HepG2 (cell line): ENCODE measurements around the gene TCFL5. TPM values are rescaled to one million over a fixed set of nuclear protein-coding genes. Genes with fewer than 3 reads are reported as not detected.

Experiments
- DNMT1 ChIP-seq: sonication (generic); formaldehyde crosslinking; IDR thresholded peaks from 2 replicates; pipeline ENCODE4 v1.5.1; 2020; ENCODE audit warnings: mild to moderate bottlenecking, missing genetic modification reagents
- FOSL1 ChIP-seq: sonication (generic); formaldehyde crosslinking; IDR thresholded peaks from 2 replicates; pipeline ENCODE4 v1.9.0; 2021; ENCODE audit warnings: missing genetic modification reagents, borderline replicate concordance
- GABPA ChIP-seq, 2 experiments: IDR thresholded peaks; 2 replicates each; pipeline ENCODE4 v1.6.1; 2011 to 2016; ENCODE audit warnings: low read depth in 2 of 2, low read length in 1 of 2, missing biosample characterization in 1 of 2, missing genetic modification characterization in 1 of 2
- HDAC6 ChIP-seq: fragments of 200-600 bp; sonication (generic); IDR thresholded peaks from 2 replicates; pipeline ENCODE4 v1.7.0; 2017; ENCODE audit warnings: mild to moderate bottlenecking, antibody characterized with exemption, low read length, low read depth
- HMGA1 ChIP-seq: sonication (generic); formaldehyde crosslinking; conservative IDR thresholded peaks from 2 replicates; pipeline ENCODE4 v1.4.0; 2020; ENCODE audit warnings: missing genetic modification reagents
- HNRNPK ChIP-seq: fragments of 200-400 bp; formaldehyde crosslinking; IDR thresholded peaks from 2 replicates; pipeline ENCODE4 v1.6.1; 2018; ENCODE audit warnings: low read length, low read depth, moderate library complexity, mild to moderate bottlenecking; ENCODE audit not compliant: poor library complexity, severe bottlenecking
- JUN ChIP-seq: sonication (generic); formaldehyde crosslinking; IDR thresholded peaks from 2 replicates; pipeline ENCODE4 v1.4.0; 2020; ENCODE audit warnings: mild to moderate bottlenecking, missing genetic modification reagents
- NR2F2 ChIP-seq: IDR thresholded peaks from 2 replicates; pipeline ENCODE4 v1.6.1; 2012; ENCODE audit warnings: low read depth, inconsistent platforms, borderline replicate concordance
- ONECUT2 ChIP-seq: sonication (generic); formaldehyde crosslinking; IDR thresholded peaks from 2 replicates; pipeline ENCODE4 v1.4.0; 2020; ENCODE audit warnings: missing genetic modification reagents
- RBAK ChIP-seq: sonication (generic); formaldehyde crosslinking; IDR thresholded peaks from 2 replicates; pipeline ENCODE4 v1.5.1; 2020; ENCODE audit warnings: mild to moderate bottlenecking, missing genetic modification reagents
- SP5 ChIP-seq: IDR thresholded peaks from 2 replicates; pipeline ENCODE4 v1.6.1; 2016; ENCODE audit warnings: low read depth, borderline replicate concordance
- TRIM24 ChIP-seq: sonication (generic); formaldehyde crosslinking; IDR thresholded peaks from 2 replicates; pipeline ENCODE4 v1.8.0; 2022; ENCODE audit warnings: mild to moderate bottlenecking, missing genetic modification reagents
- TSC22D2 ChIP-seq: sonication (generic); formaldehyde crosslinking; IDR thresholded peaks from 2 replicates; pipeline ENCODE4 v1.5.1; 2020; ENCODE audit warnings: missing genetic modification reagents, mild to moderate bottlenecking, borderline replicate concordance
- ZBTB21 ChIP-seq: sonication (generic); formaldehyde crosslinking; IDR thresholded peaks from 2 replicates; pipeline ENCODE4 v1.4.0; 2020; ENCODE audit warnings: missing genetic modification reagents
- ZBTB3 ChIP-seq: sonication (generic); formaldehyde crosslinking; IDR thresholded peaks from 2 replicates; pipeline ENCODE4 v1.4.0; 2020; ENCODE audit warnings: low read depth, mild to moderate bottlenecking, moderate library complexity, missing genetic modification reagents, borderline replicate concordance
- ZFY ChIP-seq: sonication (generic); formaldehyde crosslinking; IDR thresholded peaks from 2 replicates; pipeline ENCODE4 v1.4.0; 2020; ENCODE audit warnings: missing genetic modification reagents
- ZNF598 ChIP-seq: sonication (generic); formaldehyde crosslinking; IDR thresholded peaks from 2 replicates; pipeline ENCODE4 v1.5.1; 2020; ENCODE audit warnings: mild to moderate bottlenecking, missing genetic modification reagents, borderline replicate concordance
- ZNF672 ChIP-seq: sonication (generic); formaldehyde crosslinking; IDR thresholded peaks from 2 replicates; pipeline ENCODE4 v1.8.1; 2022; ENCODE audit warnings: missing genetic modification reagents
- ZNF720 ChIP-seq: sonication (generic); formaldehyde crosslinking; IDR thresholded peaks from 2 replicates; pipeline ENCODE4 v1.4.0; 2020; ENCODE audit warnings: missing genetic modification reagents
- ZNF724P ChIP-seq: sonication (generic); formaldehyde crosslinking; IDR thresholded peaks from 2 replicates; pipeline ENCODE4 v1.8.0; 2022; ENCODE audit warnings: missing genetic modification reagents, borderline replicate concordance
- polyA plus RNA-seq, 8 experiments: library from polyadenylated mRNA; depleted of rRNA in 3 of 8; stranded (reverse) in 7 of 8; unstranded in 1 of 8; fragments of >200 nt; fragmentation: Illumina TruSeq in 4 of 8; extraction: Trizol in 4 of 8; gene quantifications; 2 replicates each; pipeline versions ENCODE4 v1.2.1 to v1.2.3, GENCODE V29; 2011 to 2016; ENCODE audit warnings: low read depth in 4 of 8, missing spikeins in 1 of 8, mixed read lengths in 1 of 8; ENCODE audit not compliant: insufficient read depth in 1 of 8
- total RNA-seq, 5 experiments: library from RNA; depleted of rRNA; stranded (reverse); fragments of >200 nt; fragmentation: Illumina TruSeq; extraction: Trizol; gene quantifications; 2 replicates each; pipeline ENCODE4 v1.2.3, GENCODE V29; 2016; ENCODE audit warnings: low read depth in 1 of 5
- TF ChIP-seq, protein P1 (sequence below): sonication (generic); formaldehyde crosslinking; IDR thresholded peaks from 2 replicates; pipeline ENCODE4 v1.4.0; 2020; ENCODE audit warnings: mild to moderate bottlenecking, missing genetic modification reagents, borderline replicate concordance
- TF ChIP-seq, protein P2 (sequence below): sonication (generic); formaldehyde crosslinking; IDR thresholded peaks from 2 replicates; pipeline ENCODE4 v1.5.0; 2020; ENCODE audit warnings: mild to moderate bottlenecking, missing genetic modification reagents, borderline replicate concordance
- TF ChIP-seq, protein P3 (sequence below): sonication (generic); formaldehyde crosslinking; IDR thresholded peaks from 2 replicates; pipeline ENCODE4 v1.4.0; 2020; ENCODE audit warnings: mild to moderate bottlenecking, low read depth, missing genetic modification reagents

TCFL5 gene
- total and polyA plus RNA-seq, 2 of the 13 experiments (the other 11 are each of a cell fraction or from before 2014, with no cell fraction given): 14.8 to 20.0 TPM

DNA sequence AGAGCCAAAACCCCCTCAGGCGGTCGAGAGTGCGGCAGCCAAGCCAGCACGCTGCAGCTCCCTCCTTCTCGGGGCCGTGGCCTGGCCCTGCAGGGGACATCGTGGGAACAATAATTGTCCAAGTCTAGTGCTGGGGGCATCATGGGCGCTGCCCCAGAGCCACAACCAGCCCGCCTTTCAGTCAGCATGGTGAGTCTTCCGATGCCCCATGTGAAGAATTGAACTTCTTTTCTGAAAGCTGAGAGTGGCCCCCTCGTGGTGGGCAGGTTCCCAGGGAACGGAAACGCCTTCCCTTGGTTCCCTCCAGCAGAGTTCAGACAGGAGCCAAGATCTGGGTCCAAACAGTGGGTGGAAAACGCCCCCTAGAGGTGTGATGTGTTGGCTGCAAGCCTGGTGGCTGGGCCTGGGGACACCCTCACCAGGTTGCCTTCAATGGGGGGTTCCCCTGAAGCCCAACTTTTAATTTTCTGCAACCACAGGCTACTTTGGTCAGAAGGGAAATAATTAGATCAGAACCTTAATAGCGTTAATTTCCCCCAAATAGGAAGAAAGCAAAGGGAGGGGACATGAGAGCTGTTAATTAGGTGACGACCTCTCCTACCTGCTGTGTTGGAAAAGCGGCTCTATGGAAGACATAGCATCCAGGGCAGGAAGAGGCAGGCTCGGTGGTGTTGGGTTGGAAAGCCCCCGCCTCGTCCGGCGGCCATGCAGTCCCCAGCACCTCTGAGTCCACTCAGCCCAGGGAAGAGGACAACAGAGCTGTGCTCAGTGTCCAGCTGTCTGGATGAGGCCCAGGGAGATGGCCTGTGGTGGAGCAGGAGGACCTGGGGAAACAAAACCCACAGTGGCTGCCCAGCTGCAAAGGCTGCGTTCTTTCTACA, 70.1 kb downstream of the TCFL5 start (continued):
- TF ChIP-seq ZBTB21 (CRISPR knock-in tag): 0 out of 2 replicates have a peak, but pooled peaks have one; percentile 15
- TF ChIP-seq, protein P1, sequence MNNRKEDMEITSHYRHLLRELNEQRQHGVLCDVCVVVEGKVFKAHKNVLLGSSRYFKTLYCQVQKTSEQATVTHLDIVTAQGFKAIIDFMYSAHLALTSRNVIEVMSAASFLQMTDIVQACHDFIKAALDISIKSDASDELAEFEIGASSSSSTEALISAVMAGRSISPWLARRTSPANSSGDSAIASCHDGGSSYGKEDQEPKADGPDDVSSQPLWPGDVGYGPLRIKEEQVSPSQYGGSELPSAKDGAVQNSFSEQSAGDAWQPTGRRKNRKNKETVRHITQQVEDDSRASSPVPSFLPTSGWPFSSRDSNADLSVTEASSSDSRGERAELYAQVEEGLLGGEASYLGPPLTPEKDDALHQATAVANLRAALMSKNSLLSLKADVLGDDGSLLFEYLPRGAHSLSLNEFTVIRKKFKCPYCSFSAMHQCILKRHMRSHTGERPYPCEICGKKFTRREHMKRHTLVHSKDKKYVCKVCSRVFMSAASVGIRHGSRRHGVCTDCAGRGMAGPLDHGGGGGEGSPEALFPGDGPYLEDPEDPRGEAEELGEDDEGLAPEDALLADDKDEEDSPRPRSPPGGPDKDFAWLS: no peak
- peak; percentile 99; the same call in 1 of the 2 replicates for TF ChIP-seq ZNF598 (CRISPR knock-in tag)
- no peak for TF ChIP-seq ONECUT2 (CRISPR knock-in tag)
- peak; percentile 77; the same call in 1 of the 2 replicates for TF ChIP-seq DNMT1 (CRISPR knock-in tag)
- peak; percentile 30; the same call in 1 of the 2 replicates for TF ChIP-seq NR2F2
- no peak for TF ChIP-seq ZBTB3 (CRISPR knock-in tag)
- no peak for TF ChIP-seq TRIM24
- no peak for TF ChIP-seq JUN (CRISPR knock-in tag)
- TF ChIP-seq HMGA1 (CRISPR knock-in tag): no peak
- TF ChIP-seq, protein P2, sequence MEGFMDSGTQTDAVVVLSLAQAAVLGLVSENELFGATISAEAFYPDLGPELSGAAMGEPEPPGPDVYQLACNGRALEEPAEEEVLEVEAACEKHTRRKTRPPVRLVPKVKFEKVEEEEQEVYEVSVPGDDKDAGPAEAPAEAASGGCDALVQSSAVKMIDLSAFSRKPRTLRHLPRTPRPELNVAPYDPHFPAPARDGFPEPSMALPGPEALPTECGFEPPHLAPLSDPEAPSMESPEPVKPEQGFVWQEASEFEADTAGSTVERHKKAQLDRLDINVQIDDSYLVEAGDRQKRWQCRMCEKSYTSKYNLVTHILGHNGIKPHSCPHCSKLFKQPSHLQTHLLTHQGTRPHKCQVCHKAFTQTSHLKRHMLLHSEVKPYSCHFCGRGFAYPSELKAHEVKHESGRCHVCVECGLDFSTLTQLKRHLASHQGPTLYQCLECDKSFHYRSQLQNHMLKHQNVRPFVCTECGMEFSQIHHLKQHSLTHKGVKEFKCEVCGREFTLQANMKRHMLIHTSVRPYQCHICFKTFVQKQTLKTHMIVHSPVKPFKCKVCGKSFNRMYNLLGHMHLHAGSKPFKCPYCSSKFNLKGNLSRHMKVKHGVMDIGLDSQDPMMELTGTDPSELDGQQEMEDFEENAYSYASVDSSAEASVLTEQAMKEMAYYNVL (CRISPR knock-in tag): peak; percentile 69; the same call in 1 of the 2 replicates
- peak; percentile 60 for TF ChIP-seq ZFY (CRISPR knock-in tag)
- peak; percentile 14; the same call in 1 of the 2 replicates for TF ChIP-seq ZNF724P (CRISPR knock-in tag)
- TF ChIP-seq SP5 (CRISPR knock-in tag): peak; percentile 77; the same call in 1 of the 2 replicates
- TF ChIP-seq TSC22D2 (CRISPR knock-in tag): peak; percentile 52; the same call in 1 of the 2 replicates
- no peak for TF ChIP-seq FOSL1 (CRISPR knock-in tag)
- no peak for TF ChIP-seq HDAC6
- TF ChIP-seq RBAK: peak; percentile 41; the same call in 1 of the 2 replicates
- TF ChIP-seq, protein P3, sequence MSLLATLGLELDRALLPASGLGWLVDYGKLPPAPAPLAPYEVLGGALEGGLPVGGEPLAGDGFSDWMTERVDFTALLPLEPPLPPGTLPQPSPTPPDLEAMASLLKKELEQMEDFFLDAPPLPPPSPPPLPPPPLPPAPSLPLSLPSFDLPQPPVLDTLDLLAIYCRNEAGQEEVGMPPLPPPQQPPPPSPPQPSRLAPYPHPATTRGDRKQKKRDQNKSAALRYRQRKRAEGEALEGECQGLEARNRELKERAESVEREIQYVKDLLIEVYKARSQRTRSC: no peak
- TF ChIP-seq GABPA (IDR thresholded peaks at IDR 0.05; ENCODE audit: low read depth, low read length): no peak
- peak; percentile 74 for TF ChIP-seq GABPA (CRISPR knock-in tag; IDR thresholded peaks at IDR 0.05; ENCODE audit: low read depth)
- no peak for TF ChIP-seq ZNF720 (CRISPR knock-in tag)
- TF ChIP-seq ZNF672 (CRISPR knock-in tag): no peak
- no peak for TF ChIP-seq HNRNPK
